HL-60 (cell line): ENCODE data around the gene DDX52.

Source experiments
- DNase-seq, 2 experiments: peaks; one replicate each; pipeline ENCODE4 v3.0.0-alpha.2; 2010 to 2020; ENCODE audit warnings: low read depth in 1 of 2, low spot score in 1 of 2
- H3K27ac ChIP-seq: fragments of 250-450 bp; sonication (Bioruptor Pico); replicated peaks from 2 replicates; pipeline ENCODE4 v1.5.1; 2020; ENCODE audit warnings: mild to moderate bottlenecking, moderate library complexity
- H3K27me3 ChIP-seq: fragments of 250-450 bp; sonication (Bioruptor Pico); 2 replicates; pipeline ENCODE4 v1.5.1; 2021; ENCODE audit warnings: mild to moderate bottlenecking, moderate library complexity; ENCODE audit not compliant: insufficient read depth, poor library complexity, severe bottlenecking
- H3K4me3 ChIP-seq: replicated peaks from 2 replicates; pipeline ENCODE4 v1.5.1; 2011; ENCODE audit warnings: mild to moderate bottlenecking, control low read depth, low read length; ENCODE audit not compliant: insufficient read depth
- CTCF ChIP-seq: IDR thresholded peaks from one replicate; pipeline ENCODE4 v1.5.1; 2011; ENCODE audit warnings: low read length, control low read depth, inconsistent platforms; ENCODE audit not compliant: insufficient read depth
- GABPA ChIP-seq: IDR thresholded peaks from 2 replicates; pipeline ENCODE4 v1.6.1; 2012; ENCODE audit warnings: low read depth
- POLR2AphosphoS5 ChIP-seq: IDR thresholded peaks from 2 replicates; pipeline ENCODE4 v1.6.1; 2012; ENCODE audit warnings: low read depth
- REST ChIP-seq: IDR thresholded peaks from 2 replicates; pipeline ENCODE4 v1.6.1; 2012; ENCODE audit warnings: low read depth; ENCODE audit not compliant: insufficient replicate concordance
- SPI1 ChIP-seq: IDR thresholded peaks from 2 replicates; pipeline ENCODE4 v1.6.1; 2012; ENCODE audit warnings: low read depth, mild to moderate bottlenecking, borderline replicate concordance

The DDX52 gene

GRCh38 chr17:37677021-37677420, 33.8 kb upstream of the DDX52 start:
- DNase-seq, result no peak
- no peaks in the 10 kb centered on the region for H3K27me3 ChIP-seq
- H3K27ac ChIP-seq, result no peak overlapping the region
- no peak for TF ChIP-seq CTCF
- TF ChIP-seq REST, result no peak
- no peak for TF ChIP-seq POLR2AphosphoS5
- no peak for TF ChIP-seq SPI1
- TF ChIP-seq GABPA, result no peak
- no peak overlapping the region for H3K4me3 ChIP-seq

GRCh38 chr17:37676115-37676925, 33.1 kb upstream of the DDX52 start:
- DNase-seq, result no peak
- no peaks in the 10 kb centered on the region for H3K27me3 ChIP-seq
- H3K27ac ChIP-seq, result no peak overlapping the region
- no peak overlapping the region for H3K4me3 ChIP-seq
- TF ChIP-seq SPI1 (no peak), POLR2AphosphoS5 (no peak), REST (no peak), GABPA (no peak), CTCF (no peak)

GRCh38 chr17:37674511-37674910, 31.3 kb upstream of the DDX52 start:
- Histone ChIP-seq H3K27me3 (no peaks in the 10 kb centered on the region), H3K27ac (no peak overlapping the region), H3K4me3 (no peak overlapping the region)
- no peak for TF ChIP-seq REST
- TF ChIP-seq POLR2AphosphoS5, result no peak
- no peak for TF ChIP-seq GABPA
- no peak for DNase-seq
